Measurements from ENCODE around the gene MICAL3. TPM values are rescaled to one million over a fixed set of nuclear protein-coding genes. Genes with fewer than 3 reads are reported as not detected.

MICAL3 gene
- total RNA-seq, 6 experiments from 2014 or later, result 31.5 to 61.8 (median 48.2) TPM

GRCh38 chr22:17782158-17782557 lies 242.2 kb downstream of the MICAL3 start:
- Histone ChIP-seq H3K4me1 (peaks cover 0 to 24% (median 2%) of the 10 kb centered on the region in 4 donors), H3K27ac (no peak overlapping the region), H3K9me3 (no peaks in the 10 kb centered on the region), H3K27me3 (no peaks in the 10 kb centered on the region), H3K4me3 (no peak overlapping the region), H3K36me3 (no peaks in the 10 kb centered on the region)
- TF ChIP-seq CTCF (IDR thresholded peaks at IDR 0.05) (no peak), POLR2A (IDR thresholded peaks at IDR 0.05) (no peak)
- ATAC-seq, result no peak
- DNase-seq, result no peak
- intact Hi-C loops (cut with DNase I), result loop anchor here in 1 of 2 donors (5.0 kb wide), 1 partner anchor 40 kb away; no protein-coding TSS in a partner anchor
- WGBS (ENCODE audit: insufficient coverage, low coverage, low lambda C conversion rate, missing lambda C conversion rate), result 84% methylated on average over 8 of the region's 13 CpGs

- intact Hi-C loops (cut with DNase I), result loop anchor here in 1 of 2 donors (5.0 kb wide), 1 partner anchor 39 kb away; no protein-coding TSS in a partner anchor
Observed at GRCh38 chr22:17781319-17782031, 242.9 kb downstream of the MICAL3 start.

GRCh38 chr22:17780741-17781318 lies 243.5 kb downstream of the MICAL3 start:
- intact Hi-C loops (cut with DNase I), result loop anchor here in 1 of 2 donors (5.0 kb wide), 1 partner anchor 39 kb away; no protein-coding TSS in a partner anchor
- no peak for ATAC-seq
- H3K27ac ChIP-seq, result peak overlapping the region in 1 of 3 donors; percentile 39
- TF ChIP-seq CTCF (IDR thresholded peaks at IDR 0.05), result no peak
- no peak for TF ChIP-seq POLR2A (IDR thresholded peaks at IDR 0.05)
- H3K4me1 ChIP-seq, result peaks cover 0 to 14% (median 0%) of the 10 kb centered on the region in 4 donors
- 90% methylated on average over 6 of the region's 10 CpGs for WGBS (ENCODE audit: insufficient coverage, low coverage, low lambda C conversion rate, missing lambda C conversion rate)
- no peaks in the 10 kb centered on the region for H3K9me3 ChIP-seq
- no peak overlapping the region for H3K4me3 ChIP-seq
- DNase-seq, result no peak
- no peaks in the 10 kb centered on the region for H3K36me3 ChIP-seq
- no peaks in the 10 kb centered on the region for H3K27me3 ChIP-seq

More at GRCh38 chr22:17781319-17782031, 242.9 kb downstream of the MICAL3 start:
- DNase-seq, result peak in 1 of 3 donors; percentile 69
- H3K36me3 ChIP-seq, result no peaks in the 10 kb centered on the region
- no peaks in the 10 kb centered on the region for H3K9me3 ChIP-seq
- peak overlapping the region in 1 of 3 donors; percentile 39 for H3K27ac ChIP-seq
- no peak overlapping the region for H3K4me3 ChIP-seq
- TF ChIP-seq CTCF (IDR thresholded peaks at IDR 0.05), result no peak
- no peak for TF ChIP-seq POLR2A (IDR thresholded peaks at IDR 0.05)
- WGBS (ENCODE audit: insufficient coverage, low coverage, low lambda C conversion rate, missing lambda C conversion rate), result 50% methylated on average over 2 of the region's 12 CpGs
- no peaks in the 10 kb centered on the region for H3K27me3 ChIP-seq
- peak in 3 of 4 donors; percentile 3 to 51 (median 12) for ATAC-seq
- peaks cover 0 to 18% (median 0%) of the 10 kb centered on the region in 4 donors for H3K4me1 ChIP-seq

GRCh38 chr22:17780116-17780740 lies 244.1 kb downstream of the MICAL3 start:
- no peak overlapping the region for H3K4me3 ChIP-seq
- no peaks in the 10 kb centered on the region for H3K9me3 ChIP-seq
- H3K27me3 ChIP-seq, result no peaks in the 10 kb centered on the region
- no peak for ATAC-seq
- H3K4me1 ChIP-seq, result peaks cover 0 to 14% (median 0%) of the 10 kb centered on the region in 4 donors
- intact Hi-C loops (cut with DNase I), result loop anchor here in 1 of 2 donors (5.0 kb wide), 1 partner anchor 38 kb away; no protein-coding TSS in a partner anchor
- H3K36me3 ChIP-seq, result no peaks in the 10 kb centered on the region
- H3K27ac ChIP-seq, result no peak overlapping the region
- WGBS (ENCODE audit: insufficient coverage, low coverage, low lambda C conversion rate, missing lambda C conversion rate), result 68% methylated on average over 6 of the region's 19 CpGs
- DNase-seq, result no peak
- TF ChIP-seq CTCF (IDR thresholded peaks at IDR 0.05) (no peak), POLR2A (IDR thresholded peaks at IDR 0.05) (no peak)
